ENCODE measurements around the gene PCSK4. TPM values are rescaled to one million over a fixed set of nuclear protein-coding genes. Genes with fewer than 3 reads are reported as not detected.
A peak's percentile ranks its signal among the peaks of the same experiment; 100 is the strongest.

The PCSK4 gene
- total RNA-seq, 1 experiment from 2014 or later, result 9.1 TPM

GRCh38 chr19:1512671-1513498 is 22.7 kb upstream of the PCSK4 start, which contains the start of gene ADAMTSL5:
Gene ADAMTSL5, minus strand, starts transcription at chr19:1513019. Its CDS starts 2,076 bp downstream, at chr19:1510943.
- Mint-ChIP-seq H3K4me1 (peaks cover 13 to 14% of the 10 kb centered on the region in 2 experiments), H3K36me3 (ENCODE audit: insufficient read depth in 1 of 3, low read depth in 3 of 3) (no peaks in the 10 kb centered on the region), H3K27me3 (ENCODE audit: low read depth) (peaks cover 74% of the 10 kb centered on the region), H3K4me3 (peak within 1 kb of the TSS; percentile 37 to 66), H3K27ac (no peak within 1 kb of the TSS), H3K9me3 (peaks cover 0 to 13% of the 10 kb centered on the region in 2 experiments; a peak in 1 of 5 replicates)
- Histone ChIP-seq H2BK5ac (ENCODE audit: insufficient read length, low read length) (no peak within 1 kb of the TSS), H3K23me2 (ENCODE audit: insufficient read length, low read depth, low read length, poor library complexity, severe bottlenecking) (no peaks in the 10 kb centered on the region), H2BK12ac (ENCODE audit: insufficient read length, low read depth, low read length) (no peak within 1 kb of the TSS), H4K5ac (ENCODE audit: insufficient read length, low read depth, low read length) (no peak within 1 kb of the TSS), H4K91ac (ENCODE audit: insufficient read length, low read depth, low read length) (no peak within 1 kb of the TSS), H3K9me3 (ENCODE audit: control insufficient read depth, low read depth, low read length) (no peaks in the 10 kb centered on the region), H2BK15ac (ENCODE audit: low read depth, low read length) (no peak within 1 kb of the TSS), H2AK5ac (ENCODE audit: insufficient read length, low read length) (no peak within 1 kb of the TSS), H3K23ac (ENCODE audit: insufficient read length, low read depth, low read length) (no peak within 1 kb of the TSS), H3K79me2 (ENCODE audit: insufficient read depth, low read length) (no peaks in the 10 kb centered on the region), H4K20me1 (ENCODE audit: control insufficient read depth, insufficient read depth, insufficient read length) (no peaks in the 10 kb centered on the region), H3K14ac (ENCODE audit: insufficient read depth, low read length) (no peak within 1 kb of the TSS), H3K9ac (ENCODE audit: extremely low read depth, insufficient read length, low read length) (no peak within 1 kb of the TSS), H3K4ac (ENCODE audit: low read depth, low read length) (no peak within 1 kb of the TSS), H3K27me3 (ENCODE audit: insufficient read depth, low read length) (no peaks in the 10 kb centered on the region), H3K79me1 (ENCODE audit: insufficient read depth, low read depth, low read length, poor library complexity, severe bottlenecking) (no peaks in the 10 kb centered on the region), H3K27ac (ENCODE audit: insufficient read length, low read depth, low read length) (no peak within 1 kb of the TSS), H4K8ac (replicated peaks; ENCODE audit: insufficient read length, low read depth, low read length) (no peak within 1 kb of the TSS), H2AFZ (ENCODE audit: low read length) (no peak within 1 kb of the TSS), H3T11ph (ENCODE audit: low read length) (no peak within 1 kb of the TSS), H3K4me1 (ENCODE audit: insufficient read depth, low read length) (no peaks in the 10 kb centered on the region), H3K56ac (ENCODE audit: insufficient read length, low read depth, low read length) (no peak within 1 kb of the TSS), H2BK120ac (ENCODE audit: low read depth, low read length, poor library complexity, severe bottlenecking) (no peak within 1 kb of the TSS), H2BK20ac (ENCODE audit: low read depth, low read length, poor library complexity, severe bottlenecking) (no peak within 1 kb of the TSS), H3K18ac (ENCODE audit: insufficient read length, low read depth, low read length) (no peak within 1 kb of the TSS), H3K4me2 (ENCODE audit: insufficient read depth, insufficient read length, low read length) (no peak within 1 kb of the TSS)
- no CpG with 5 or more reads among the region's 78 CpGs for WGBS (ENCODE audit: extremely low coverage, insufficient read length, low lambda C conversion rate)
- TF ChIP-seq CTCF (conservative IDR thresholded peaks at IDR 0.05), result no peak; the same call in 2 of the 3 replicates
- DNase-seq, result peak; percentile 58
